ENCODE data around the gene CDKAL1. TPM values are rescaled to one million over a fixed set of nuclear protein-coding genes. Genes with fewer than 3 reads are reported as not detected.

Gene CDKAL1
- polyA plus RNA-seq, 2 of the 4 experiments (the other 2 are of a cell fraction): 4.7 to 8.3 TPM

DNA sequence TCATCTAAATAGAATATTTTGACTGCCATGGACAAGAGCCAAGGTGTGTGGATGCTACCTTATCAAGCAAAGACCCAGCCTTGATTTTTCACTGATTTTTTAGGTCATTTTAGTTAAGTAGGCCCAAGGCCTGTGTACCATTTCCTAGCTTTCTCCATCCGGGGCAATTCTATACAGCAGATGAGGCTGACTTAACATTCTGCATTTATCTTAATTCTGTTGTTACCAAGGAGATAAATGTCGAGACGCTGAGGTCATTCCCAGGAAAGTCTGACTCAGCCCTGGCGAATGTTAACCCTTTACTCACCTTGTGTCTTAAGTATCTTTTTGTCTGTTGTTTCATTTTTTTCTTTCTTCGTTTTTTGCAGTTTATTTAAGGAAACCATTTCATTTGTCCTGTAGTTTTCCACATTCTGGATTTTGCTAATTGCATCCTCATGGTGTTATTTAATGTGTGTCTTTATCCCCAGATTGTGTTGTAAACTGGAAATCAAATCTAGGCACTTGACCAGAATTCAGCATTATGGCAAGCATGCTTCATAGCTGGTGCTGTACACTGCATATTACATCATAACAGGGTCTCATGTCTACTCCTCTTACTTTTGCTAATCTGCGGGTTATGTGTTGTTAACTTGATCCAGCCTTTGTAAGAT, 277.0 kb downstream of the CDKAL1 start:
- Histone ChIP-seq H3K4me3 (no peak overlapping the region), H3K4me2 (peak overlapping the region; percentile 73), H3K4me1 (peaks cover 24% of the 10 kb centered on the region), H3K9me3 (peaks cover 17% of the 10 kb centered on the region), H3K27ac (peak overlapping the region; percentile 87 to 89)
- ATAC-seq (peak; percentile 93 to 95), FAIRE-seq (no peak), DNase-seq (ENCODE audit: low read depth in 1 of 2, low spot score in 1 of 2) (peak; percentile 39 to 91)
- CTCF ChIA-PET: interaction anchor here (0.6 kb wide), 1 partner anchor 63 kb away, joined by 3 read pairs; no protein-coding TSS in a partner anchor
- TF ChIP-seq EP300 (IDR thresholded peaks at IDR 0.05): peak in 1 of 2 experiments; percentile 12; a peak in 1 of 5 replicates
- TF ChIP-seq KDM1A (IDR thresholded peaks at IDR 0.05; ENCODE audit: low read depth): no peak
- peak; percentile 53 for TF ChIP-seq MAFK (IDR thresholded peaks at IDR 0.05; ENCODE audit: partially characterized antibody)
- TF ChIP-seq JUN (IDR thresholded peaks at IDR 0.05): peak in 1 of 2 experiments; percentile 40; a peak in 2 of 5 replicates
- TF ChIP-seq JUNB (IDR thresholded peaks at IDR 0.05): peak; percentile 63
- TF ChIP-seq RAD21 (conservative IDR thresholded peaks at IDR 0.05 in 1 of 2, IDR thresholded peaks at IDR 0.05 in 1 of 2): peak in 1 of 2 experiments; percentile 14; a peak in 2 of 5 replicates
- TF ChIP-seq FOSL2 (IDR thresholded peaks at IDR 0.05): peak; percentile 75
- peak; percentile 91 for TF ChIP-seq FOSL2 (CRISPR knock-in tag; IDR thresholded peaks at IDR 0.05)
- no peak for TF ChIP-seq CHD2 (IDR thresholded peaks at IDR 0.05; ENCODE audit: low read length, partially characterized antibody)
- WGBS (ENCODE audit: missing lambda C conversion rate): 2% methylated on average over 6 of the region's 6 CpGs
- POLR2A ChIA-PET: interaction anchor here (1.0 to 1.2 kb wide), 2 partner anchors 776 to 782 kb away, joined by 3 to 5 read pairs; partner anchors contain the start of gene SOX4

GRCh38 chr6:20812776-20813175, 278.5 kb downstream of the CDKAL1 start:
- TF ChIP-seq SMC3 (IDR thresholded peaks at IDR 0.05) (no peak), NR3C1 (IDR thresholded peaks at IDR 0.05) (no peak), CBX8 (IDR thresholded peaks at IDR 0.05) (no peak), HOXA7 (CRISPR knock-in tag; IDR thresholded peaks at IDR 0.05) (no peak), EHF (CRISPR knock-in tag; IDR thresholded peaks at IDR 0.05) (no peak), HOXB13 (CRISPR knock-in tag; IDR thresholded peaks at IDR 0.05; ENCODE audit: low read depth) (no peak), CEBPB (IDR thresholded peaks at IDR 0.05) (no peak), BHLHE40 (IDR thresholded peaks at IDR 0.05; ENCODE audit: low read depth, low read length) (no peak), MAZ (IDR thresholded peaks at IDR 0.05; ENCODE audit: borderline replicate concordance, low read depth, low read length) (no peak), ESRRA (IDR thresholded peaks at IDR 0.05; ENCODE audit: borderline replicate concordance, low read length) (no peak), PHF8 (IDR thresholded peaks at IDR 0.05; ENCODE audit: borderline replicate concordance, low read depth) (no peak)
- TF ChIP-seq, protein P1, sequence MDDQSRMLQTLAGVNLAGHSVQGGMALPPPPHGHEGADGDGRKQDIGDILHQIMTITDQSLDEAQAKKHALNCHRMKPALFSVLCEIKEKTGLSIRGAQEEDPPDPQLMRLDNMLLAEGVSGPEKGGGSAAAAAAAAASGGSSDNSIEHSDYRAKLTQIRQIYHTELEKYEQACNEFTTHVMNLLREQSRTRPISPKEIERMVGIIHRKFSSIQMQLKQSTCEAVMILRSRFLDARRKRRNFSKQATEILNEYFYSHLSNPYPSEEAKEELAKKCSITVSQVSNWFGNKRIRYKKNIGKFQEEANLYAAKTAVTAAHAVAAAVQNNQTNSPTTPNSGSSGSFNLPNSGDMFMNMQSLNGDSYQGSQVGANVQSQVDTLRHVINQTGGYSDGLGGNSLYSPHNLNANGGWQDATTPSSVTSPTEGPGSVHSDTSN (IDR thresholded peaks at IDR 0.05): no peak
- Histone ChIP-seq H3K4me3 (no peak overlapping the region), H3K9me3 (peaks cover 11% of the 10 kb centered on the region; the same call in 2 of the 3 replicates), H3K4me1 (peaks cover 29% of the 10 kb centered on the region), H3K4me2 (no peak overlapping the region), H3K27ac (0 out of 6 replicates have a peak overlapping the region, but pooled peaks of 1 of the 2 experiments have one; percentile 29)
- FAIRE-seq: no peak
- POLR2A ChIA-PET: no interaction called here
- no peak for DNase-seq (ENCODE audit: low read depth in 1 of 2, low spot score in 1 of 2)
- CTCF ChIA-PET: no interaction called here
- no peak for ATAC-seq
- WGBS (ENCODE audit: missing lambda C conversion rate): 85% methylated on average over 2 of the region's 2 CpGs

DNA sequence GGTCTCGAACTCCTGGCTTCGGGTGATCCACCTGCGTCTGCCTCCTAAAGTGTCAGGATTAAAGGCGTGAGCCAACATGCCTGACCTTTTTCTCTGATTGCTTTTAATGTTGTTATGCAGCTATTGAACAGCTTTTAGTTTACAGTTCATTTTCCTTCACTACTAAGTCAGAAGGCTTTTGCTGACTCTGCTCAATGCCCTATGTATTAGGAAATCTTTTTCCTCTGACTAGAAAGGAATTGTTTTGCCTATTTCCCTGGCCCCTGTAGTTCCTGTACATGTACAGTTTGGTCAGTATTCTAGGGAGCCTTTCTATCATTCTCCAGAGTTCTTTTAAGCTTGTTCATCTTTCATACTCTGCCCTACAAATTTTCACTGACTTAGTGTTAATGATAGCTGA, 280.2 kb downstream of the CDKAL1 start:
- H3K9me3 ChIP-seq: peaks cover 11% of the 10 kb centered on the region; the same call in 2 of the 3 replicates
- no peak overlapping the region for H3K4me2 ChIP-seq
- 87% methylated on average over 4 of the region's 4 CpGs for WGBS (ENCODE audit: missing lambda C conversion rate)
- ChIA-PET CTCF (no interaction called here), POLR2A (no interaction called here)
- ATAC-seq: no peak
- H3K4me1 ChIP-seq: peaks cover 32% of the 10 kb centered on the region
- no peak overlapping the region for H3K4me3 ChIP-seq
- no peak overlapping the region for H3K27ac ChIP-seq
- no peak for DNase-seq (ENCODE audit: low read depth in 1 of 2, low spot score in 1 of 2)
- TF ChIP-seq HMGXB4 (CRISPR knock-in tag; IDR thresholded peaks at IDR 0.05; ENCODE audit: borderline replicate concordance) (no peak), MAFK (IDR thresholded peaks at IDR 0.05; ENCODE audit: partially characterized antibody) (peak; percentile 37)
- no peak for FAIRE-seq
